Keratinocyte (primary cell): Measurements from ENCODE around the gene TRPC4AP. TPM values are rescaled to one million over a fixed set of nuclear protein-coding genes. Genes with fewer than 3 reads are reported as not detected.

Experiments
- DNase-seq: peaks from one replicate; pipeline ENCODE4 v3.0.0-alpha.2; 2011; ENCODE audit warnings: low read depth, missing footprints, low spot score
- FAIRE-seq: peaks from 2 replicates; lab custom pipeline; 2011; peaks lifted over from hg19 to GRCh38; lab: Jason Lieb, UNC
- H2AFZ ChIP-seq: 2 replicates; pipeline ENCODE4 v1.6.0; 2012; ENCODE audit warnings: low read length, control low read depth, inconsistent platforms; ENCODE audit not compliant: control insufficient read depth
- H3K27ac ChIP-seq: 2 replicates; pipeline ENCODE4 v1.5.1; 2011; ENCODE audit warnings: low read length; ENCODE audit not compliant: control insufficient read depth, insufficient read depth
- H3K27me3 ChIP-seq: 3 replicates; pipeline ENCODE4 v1.6.0; 2011; ENCODE audit warnings: low read length; ENCODE audit not compliant: control insufficient read depth, insufficient read depth; ENCODE audit errors: extremely low read depth
- H3K36me3 ChIP-seq, 2 experiments: 2 replicates in 1 of 2; 3 replicates in 1 of 2; pipeline ENCODE4 v1.5.1; 2011; ENCODE audit warnings: low read length in 2 of 2, mild to moderate bottlenecking in 1 of 2; ENCODE audit not compliant: control insufficient read depth in 2 of 2, insufficient read depth in 2 of 2; ENCODE audit errors: extremely low read depth in 1 of 2
- H3K4me1 ChIP-seq: 3 replicates; pipeline ENCODE4 v1.5.1; 2011; ENCODE audit warnings: low read length; ENCODE audit not compliant: control insufficient read depth, insufficient read depth; ENCODE audit errors: extremely low read depth
- H3K4me2 ChIP-seq: 3 replicates; pipeline ENCODE4 v1.6.0; 2011; ENCODE audit warnings: low read depth, low read length; ENCODE audit not compliant: control insufficient read depth, insufficient read depth; ENCODE audit errors: extremely low read depth
- H3K4me3 ChIP-seq, 3 experiments: fragments of 200-600 bp in 1 of 3; sonication (generic) in 1 of 3; 2 replicates in 2 of 3; 3 replicates in 1 of 3; pipeline ENCODE4 v1.5.1; 2011 to 2016; ENCODE audit warnings: low read length in 3 of 3, mild to moderate bottlenecking in 3 of 3, control low read depth in 2 of 3, inconsistent platforms in 1 of 3, low read depth in 1 of 3, mixed read lengths in 1 of 3, mixed run types in 1 of 3, moderate library complexity in 1 of 3; ENCODE audit not compliant: control insufficient read depth in 2 of 3, insufficient read depth in 2 of 3; ENCODE audit errors: extremely low read depth in 1 of 3
- H3K79me2 ChIP-seq: 2 replicates; pipeline ENCODE4 v1.6.0; 2012; ENCODE audit warnings: low read length; ENCODE audit not compliant: control insufficient read depth, insufficient read depth
- H3K9ac ChIP-seq: 3 replicates; pipeline ENCODE4 v1.6.0; 2011; ENCODE audit warnings: low read length; ENCODE audit not compliant: control insufficient read depth, insufficient read depth; ENCODE audit errors: extremely low read depth
- H3K9me1 ChIP-seq: 3 replicates; pipeline ENCODE4 v1.6.0; 2011; ENCODE audit warnings: low read length; ENCODE audit not compliant: control insufficient read depth, insufficient read depth; ENCODE audit errors: extremely low read depth
- H3K9me3 ChIP-seq: 2 replicates; pipeline ENCODE4 v1.5.1; 2012; ENCODE audit warnings: low read depth, low read length; ENCODE audit not compliant: control insufficient read depth
- H4K20me1 ChIP-seq: 3 replicates; pipeline ENCODE4 v1.6.0; 2011; ENCODE audit warnings: low read length; ENCODE audit not compliant: control insufficient read depth, insufficient read depth; ENCODE audit errors: extremely low read depth
- CTCF ChIP-seq, 3 experiments: IDR thresholded peaks in 1 of 3; conservative IDR thresholded peaks in 1 of 3; optimal IDR thresholded peaks in 1 of 3; 2 replicates in 2 of 3; 3 replicates in 1 of 3; pipeline versions ENCODE3 to v1.5.1; 2011; ENCODE audit warnings: low read length in 3 of 3, mild to moderate bottlenecking in 3 of 3, moderate library complexity in 2 of 3, control low read depth in 1 of 3, inconsistent platforms in 1 of 3; ENCODE audit not compliant: insufficient read depth in 2 of 3; ENCODE audit errors: extremely low read depth in 1 of 3
- EZH2 ChIP-seq: IDR thresholded peaks from one replicate; pipeline ENCODE4 v1.6.1; 2012; ENCODE audit warnings: inconsistent platforms, mild to moderate bottlenecking, low read length, moderate library complexity
- dilution Hi-C: fragments of 300-500 bp; cut with MboI; formaldehyde crosslinking; loops from one replicate; pipeline ENCODE4 v1.7.0; 2020; ENCODE audit warnings: low sequenced_read_pairs; ENCODE audit not compliant: extremely low pct_ligation_motif_present
- polyA plus RNA-seq, 5 experiments: library from polyadenylated mRNA; depleted of rRNA in 3 of 5; stranded (reverse) in 3 of 5; stranded (forward) in 1 of 5; unstranded in 1 of 5; fragments of >200 nt; gene quantifications; 1 replicate in 1 of 5; 2 replicates in 3 of 5; 3 replicates in 1 of 5; pipeline versions ENCODE4 v1.2.1 to v1.2.3, GENCODE V29; 2011 to 2012; ENCODE audit warnings: missing spikeins in 2 of 5, low read depth in 1 of 5, low replicate concordance in 1 of 5

The TRPC4AP gene
- polyA plus RNA-seq, 1 donor (not counting 4 experiments of a cell fraction or from before 2014, with no cell fraction given), result 53.9 TPM

GRCh38 chr20:34994509-34995131 lies 98.0 kb downstream of the TRPC4AP start:
- Histone ChIP-seq H2AFZ (no peak overlapping the region), H3K27me3 (no peaks in the 10 kb centered on the region), H3K27ac (no peak overlapping the region), H3K4me3 (no peak overlapping the region), H4K20me1 (no peaks in the 10 kb centered on the region), H3K9me1 (no peaks in the 10 kb centered on the region), H3K4me1 (no peaks in the 10 kb centered on the region), H3K9ac (no peak overlapping the region), H3K36me3 (peaks cover 7 to 23% of the 10 kb centered on the region in 2 experiments), H3K9me3 (no peaks in the 10 kb centered on the region), H3K79me2 (no peaks in the 10 kb centered on the region), H3K4me2 (no peak overlapping the region)
- DNase-seq (no peak), FAIRE-seq (no peak)
- TF ChIP-seq CTCF (optimal IDR thresholded peaks at IDR 0.05 in 1 of 3, IDR thresholded peaks at IDR 0.05 in 1 of 3, conservative IDR thresholded peaks at IDR 0.05 in 1 of 3; ENCODE audit: extremely low read depth in 1 of 3, insufficient read depth in 2 of 3, low read length in 3 of 3), result no peak
- dilution Hi-C loops, result no loop called here

DNA sequence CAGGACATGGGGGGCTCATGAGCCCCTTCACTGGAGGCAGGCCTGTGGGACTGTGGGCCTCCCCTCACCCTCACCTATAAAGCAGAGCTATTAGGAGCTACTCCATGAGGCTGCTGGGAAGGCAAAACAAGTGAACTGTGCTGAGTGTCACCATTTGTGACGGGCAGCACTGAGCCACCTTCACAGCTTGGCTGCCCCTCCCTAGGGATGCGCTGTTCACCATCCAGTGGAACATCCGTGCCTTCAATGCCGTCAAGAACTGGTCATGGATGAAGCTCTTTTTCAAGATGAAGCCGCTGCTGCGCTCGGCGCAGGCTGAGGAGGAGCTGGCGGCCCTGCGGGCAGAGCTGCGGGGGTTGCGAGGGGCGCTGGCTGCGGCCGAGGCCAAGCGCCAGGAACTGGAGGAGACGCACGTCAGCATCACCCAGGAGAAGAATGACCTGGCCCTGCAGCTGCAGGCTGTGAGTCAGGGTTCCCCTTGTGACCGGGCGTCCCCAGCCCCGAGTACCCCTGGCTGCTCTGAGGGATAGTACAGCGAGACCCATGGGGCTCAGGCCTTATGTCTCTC lies 98.6 kb downstream of the TRPC4AP start:
- Histone ChIP-seq H3K36me3 (peaks cover 7 to 22% of the 10 kb centered on the region in 2 experiments), H4K20me1 (no peaks in the 10 kb centered on the region), H3K4me3 (no peak overlapping the region), H2AFZ (no peak overlapping the region), H3K27ac (no peak overlapping the region), H3K27me3 (no peaks in the 10 kb centered on the region), H3K9me3 (no peaks in the 10 kb centered on the region), H3K9me1 (no peaks in the 10 kb centered on the region), H3K79me2 (no peaks in the 10 kb centered on the region), H3K9ac (no peak overlapping the region), H3K4me2 (no peak overlapping the region), H3K4me1 (no peaks in the 10 kb centered on the region)
- dilution Hi-C loops, result no loop called here
- DNase-seq (no peak), FAIRE-seq (no peak)
- TF ChIP-seq EZH2 (no peak), CTCF (optimal IDR thresholded peaks at IDR 0.05 in 1 of 3, IDR thresholded peaks at IDR 0.05 in 1 of 3, conservative IDR thresholded peaks at IDR 0.05 in 1 of 3; ENCODE audit: extremely low read depth in 1 of 3, insufficient read depth in 2 of 3, low read length in 3 of 3) (no peak)
